HepG2 (cell line): Measurements from ENCODE around the gene MTCL1. TPM values are rescaled to one million over a fixed set of nuclear protein-coding genes. Genes with fewer than 3 reads are reported as not detected.

Experiments
- ATAC-seq: fragments of 200-7000 bp; cut with Tn5 transposase; 3 replicates; pipeline ENCODE4 v1.9.1; 2020; ENCODE audit warnings: mild to moderate bottlenecking, moderate library complexity
- BruUV-seq: library from RNA; stranded (reverse); fragments of 400-500 nt; replicated peaks from 2 replicates; lab custom pipeline; 2021; lab: Mats Ljungman, UMichigan
- CTCF ChIA-PET: fragments of 300-600 bp; formaldehyde crosslinking; extraction: SDS; loops from one replicate; lab custom pipeline; 2021; ENCODE audit warnings: low total read pairs, inconsistent platforms, low intra/inter-chr PET ratio; lab: Yijun Ruan, JAX
- POLR2A ChIA-PET: fragments of 350-600 bp; sonication (Branson Sonifier 250); formaldehyde crosslinking; loops from one replicate; lab custom pipeline; 2020; ENCODE audit warnings: antibody characterized with exemption, inconsistent platforms; lab: Yijun Ruan, JAX
- DNase-seq: peaks from one replicate; pipeline ENCODE4 v3.0.0-alpha.2; 2015; ENCODE audit warnings: low spot score
- FAIRE-seq: peaks from 3 replicates; lab custom pipeline; 2011; peaks lifted over from hg19 to GRCh38; lab: Jason Lieb, UNC
- H2AFZ ChIP-seq: one replicate; pipeline ENCODE4 v1.6.1; 2011; ENCODE audit warnings: low read length, inconsistent platforms
- H3K27ac ChIP-seq: fragments of 300-600 bp; 3 replicates; pipeline ENCODE4 v1.8.0; 2011; ENCODE audit warnings: mixed run types, mild to moderate bottlenecking, mixed read lengths, low read length, inconsistent platforms; ENCODE audit not compliant: insufficient read depth; ENCODE audit errors: extremely low read length
- H3K27me3 ChIP-seq, 2 experiments: fragments of 200-600 bp in 1 of 2; 2 replicates in 1 of 2; 3 replicates in 1 of 2; pipeline versions ENCODE4 v1.6.0 to v1.8.0; 2011; ENCODE audit warnings: low read length in 2 of 2, mild to moderate bottlenecking in 2 of 2, moderate library complexity in 2 of 2, inconsistent platforms in 1 of 2; ENCODE audit not compliant: insufficient read depth in 2 of 2, control insufficient read depth in 1 of 2
- H3K36me3 ChIP-seq, 2 experiments: fragments of 200-600 bp in 1 of 2; replicated peaks in 1 of 2; 2 replicates in 1 of 2; 3 replicates in 1 of 2; pipeline versions ENCODE4 v1.5.1 to v1.8.0; 2011; ENCODE audit warnings: low read length in 2 of 2, inconsistent platforms in 1 of 2; ENCODE audit not compliant: insufficient read depth in 2 of 2, control insufficient read depth in 1 of 2
- H3K4me1 ChIP-seq: 2 replicates; pipeline ENCODE4 v1.5.1; 2012; ENCODE audit warnings: low read length, inconsistent platforms; ENCODE audit not compliant: insufficient read depth
- H3K4me2 ChIP-seq: 2 replicates; pipeline ENCODE4 v1.6.0; 2011; ENCODE audit warnings: low read depth, low read length, inconsistent platforms
- H3K4me3 ChIP-seq, 3 experiments: fragments of 200-600 bp in 1 of 3; sonication (generic), shearing (Covaris generic) in 1 of 3; replicated peaks in 1 of 3; 2 replicates each; pipeline ENCODE4 v1.5.1; 2011 to 2016; ENCODE audit warnings: low read length in 3 of 3, inconsistent platforms in 2 of 3, low read depth in 2 of 3, mild to moderate bottlenecking in 2 of 3, control low read depth in 1 of 3, mixed read lengths in 1 of 3; ENCODE audit not compliant: insufficient read depth in 1 of 3
- H3K79me2 ChIP-seq: one replicate; pipeline ENCODE4 v1.6.1; 2011; ENCODE audit warnings: low read length, inconsistent platforms; ENCODE audit not compliant: insufficient read depth
- H3K9ac ChIP-seq: 2 replicates; pipeline ENCODE4 v1.6.0; 2011; ENCODE audit warnings: mild to moderate bottlenecking, low read depth, low read length, inconsistent platforms; ENCODE audit not compliant: insufficient read depth
- H3K9me3 ChIP-seq: 2 replicates; pipeline ENCODE4 v1.5.1; 2012; ENCODE audit warnings: mild to moderate bottlenecking, low read length
- H4K20me1 ChIP-seq: 2 replicates; pipeline ENCODE4 v1.6.0; 2011; ENCODE audit warnings: inconsistent platforms, mild to moderate bottlenecking, low read length, moderate library complexity; ENCODE audit not compliant: insufficient read depth
- FOXK2 ChIP-seq: fragments of 450-650 bp; IDR thresholded peaks from 2 replicates; pipeline ENCODE4 v1.6.1; 2016
- RNF2 ChIP-seq: fragments of 450-650 bp; conservative IDR thresholded peaks from 2 replicates; pipeline ENCODE4 v1.6.1; 2016; ENCODE audit warnings: low read depth
- SALL2 ChIP-seq: sonication (generic); formaldehyde crosslinking; IDR thresholded peaks from 2 replicates; pipeline ENCODE4 v1.8.1; 2023; ENCODE audit warnings: mild to moderate bottlenecking, missing genetic modification reagents, inconsistent platforms
- SMARCC2 ChIP-seq: fragments of 450-650 bp; IDR thresholded peaks from 2 replicates; pipeline ENCODE4 v1.6.1; 2017; ENCODE audit warnings: antibody characterized with exemption, mild to moderate bottlenecking
- SOX13 ChIP-seq, 3 experiments: fragments of 450-650 bp in 1 of 3; sonication (generic) in 1 of 3; formaldehyde crosslinking in 1 of 3; IDR thresholded peaks in 2 of 3; conservative IDR thresholded peaks in 1 of 3; 2 replicates each; pipeline versions ENCODE4 v1.5.0 to v1.6.1; 2016 to 2020; ENCODE audit warnings: antibody characterized with exemption in 1 of 3, mild to moderate bottlenecking in 1 of 3, missing compliant biosample characterization in 1 of 3, missing genetic modification reagents in 1 of 3, moderate library complexity in 1 of 3
- TCF7L2 ChIP-seq: IDR thresholded peaks from 2 replicates; pipeline ENCODE4 v1.6.1; 2011; ENCODE audit warnings: mild to moderate bottlenecking, low read depth, low read length, moderate library complexity
- ZBTB2 ChIP-seq: sonication (generic); formaldehyde crosslinking; IDR thresholded peaks from 2 replicates; pipeline ENCODE4 v1.8.0; 2022; ENCODE audit warnings: low read depth, missing genetic modification reagents
- ZNF180 ChIP-seq: sonication (generic); formaldehyde crosslinking; IDR thresholded peaks from 2 replicates; pipeline ENCODE4 v1.4.0; 2020; ENCODE audit warnings: low read depth, missing genetic modification reagents, borderline replicate concordance
- ZNF382 ChIP-seq: sonication (generic); formaldehyde crosslinking; IDR thresholded peaks from 2 replicates; pipeline ENCODE4 v1.5.0; 2020; ENCODE audit warnings: missing genetic modification reagents, mild to moderate bottlenecking, borderline replicate concordance
- ZNF570 ChIP-seq: sonication (generic); formaldehyde crosslinking; IDR thresholded peaks from 2 replicates; pipeline ENCODE4 v1.4.0; 2020; ENCODE audit warnings: mild to moderate bottlenecking, missing genetic modification reagents, borderline replicate concordance
- in situ Hi-C: cut with HindIII; loops from 2 replicates; pipeline ENCODE4 v1.10.0; 2017; ENCODE audit warnings: low pct_unique_long_range_greater_than_20kb; ENCODE audit not compliant: extremely low pct_ligation_motif_present
- intact Hi-C: fragments of 100-400 bp; cut with micrococcal nuclease; formaldehyde crosslinking; loops from one replicate; pipeline ENCODE4 v1.10.0; 2022; ENCODE audit not compliant: unreplicated experiment
- polyA plus RNA-seq, 8 experiments: library from polyadenylated mRNA; depleted of rRNA in 3 of 8; stranded (reverse) in 7 of 8; unstranded in 1 of 8; fragments of >200 nt; fragmentation: Illumina TruSeq in 4 of 8; extraction: Trizol in 4 of 8; gene quantifications; 2 replicates each; pipeline versions ENCODE4 v1.2.1 to v1.2.3, GENCODE V29; 2011 to 2016; ENCODE audit warnings: low read depth in 4 of 8, missing spikeins in 1 of 8, mixed read lengths in 1 of 8; ENCODE audit not compliant: insufficient read depth in 1 of 8
- total RNA-seq, 5 experiments: library from RNA; depleted of rRNA; stranded (reverse); fragments of >200 nt; fragmentation: Illumina TruSeq; extraction: Trizol; gene quantifications; 2 replicates each; pipeline ENCODE4 v1.2.3, GENCODE V29; 2016; ENCODE audit warnings: low read depth in 1 of 5
- TF ChIP-seq, protein P1 (sequence below): sonication (generic); formaldehyde crosslinking; IDR thresholded peaks from 2 replicates; pipeline ENCODE4 v1.5.0; 2020; ENCODE audit warnings: mild to moderate bottlenecking, missing genetic modification reagents

MTCL1 gene
- total and polyA plus RNA-seq, 2 of the 13 experiments (the other 11 are each of a cell fraction or from before 2014, with no cell fraction given) = 3.1 to 3.2 TPM

- TF ChIP-seq SOX13 (IDR thresholded peaks at IDR 0.05) = no peak
- no peak for TF ChIP-seq SOX13 (CRISPR knock-in tag; conservative IDR thresholded peaks at IDR 0.05 in 1 of 2, IDR thresholded peaks at IDR 0.05 in 1 of 2)
- no peak for TF ChIP-seq SALL2
- TF ChIP-seq TCF7L2 = no peak
Observed at GRCh38 chr18:8812631-8813030, 107.3 kb downstream of the MTCL1 start (continued).

- Histone ChIP-seq H3K27ac (no peak overlapping the region), H2AFZ (no peak overlapping the region), H4K20me1 (no peaks in the 10 kb centered on the region), H3K4me2 (no peak overlapping the region), H3K36me3 (no peaks in the 10 kb centered on the region), H3K27me3 (no peaks in the 10 kb centered on the region), H3K4me3 (no peak overlapping the region), H3K9me3 (no peaks in the 10 kb centered on the region), H3K9ac (no peak overlapping the region), H3K4me1 (no peaks in the 10 kb centered on the region), H3K79me2 (no peaks in the 10 kb centered on the region)
- POLR2A ChIA-PET = no interaction called here
- no peak for TF ChIP-seq ZNF570 (CRISPR knock-in tag)
- TF ChIP-seq RNF2 = no peak
- TF ChIP-seq, protein P1, sequence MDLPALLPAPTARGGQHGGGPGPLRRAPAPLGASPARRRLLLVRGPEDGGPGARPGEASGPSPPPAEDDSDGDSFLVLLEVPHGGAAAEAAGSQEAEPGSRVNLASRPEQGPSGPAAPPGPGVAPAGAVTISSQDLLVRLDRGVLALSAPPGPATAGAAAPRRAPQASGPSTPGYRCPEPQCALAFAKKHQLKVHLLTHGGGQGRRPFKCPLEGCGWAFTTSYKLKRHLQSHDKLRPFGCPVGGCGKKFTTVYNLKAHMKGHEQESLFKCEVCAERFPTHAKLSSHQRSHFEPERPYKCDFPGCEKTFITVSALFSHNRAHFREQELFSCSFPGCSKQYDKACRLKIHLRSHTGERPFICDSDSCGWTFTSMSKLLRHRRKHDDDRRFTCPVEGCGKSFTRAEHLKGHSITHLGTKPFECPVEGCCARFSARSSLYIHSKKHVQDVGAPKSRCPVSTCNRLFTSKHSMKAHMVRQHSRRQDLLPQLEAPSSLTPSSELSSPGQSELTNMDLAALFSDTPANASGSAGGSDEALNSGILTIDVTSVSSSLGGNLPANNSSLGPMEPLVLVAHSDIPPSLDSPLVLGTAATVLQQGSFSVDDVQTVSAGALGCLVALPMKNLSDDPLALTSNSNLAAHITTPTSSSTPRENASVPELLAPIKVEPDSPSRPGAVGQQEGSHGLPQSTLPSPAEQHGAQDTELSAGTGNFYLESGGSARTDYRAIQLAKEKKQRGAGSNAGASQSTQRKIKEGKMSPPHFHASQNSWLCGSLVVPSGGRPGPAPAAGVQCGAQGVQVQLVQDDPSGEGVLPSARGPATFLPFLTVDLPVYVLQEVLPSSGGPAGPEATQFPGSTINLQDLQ (CRISPR knock-in tag) = no peak
- no peak for TF ChIP-seq ZNF180
- TF ChIP-seq FOXK2 = no peak
- TF ChIP-seq ZBTB2 = no peak
- TF ChIP-seq SMARCC2 = no peak
- TF ChIP-seq ZNF382 (CRISPR knock-in tag) = no peak
- intact Hi-C loops (no loop called here), in situ Hi-C loops (no loop called here)
- no peak for DNase-seq
- no peak for FAIRE-seq
- no peak for ATAC-seq
- CTCF ChIA-PET = no interaction called here
- no TSS peak for BruUV-seq
Observed at GRCh38 chr18:8813611-8814010, 108.3 kb downstream of the MTCL1 start.
